Midbrain (tissue), 1 donor: ENCODE measurements around the gene MINDY2.

Experiments
- DNase-seq: peaks from one replicate; lab custom pipeline; 2025; lab: John Stamatoyannopoulos, UW

Gene MINDY2, protein sequence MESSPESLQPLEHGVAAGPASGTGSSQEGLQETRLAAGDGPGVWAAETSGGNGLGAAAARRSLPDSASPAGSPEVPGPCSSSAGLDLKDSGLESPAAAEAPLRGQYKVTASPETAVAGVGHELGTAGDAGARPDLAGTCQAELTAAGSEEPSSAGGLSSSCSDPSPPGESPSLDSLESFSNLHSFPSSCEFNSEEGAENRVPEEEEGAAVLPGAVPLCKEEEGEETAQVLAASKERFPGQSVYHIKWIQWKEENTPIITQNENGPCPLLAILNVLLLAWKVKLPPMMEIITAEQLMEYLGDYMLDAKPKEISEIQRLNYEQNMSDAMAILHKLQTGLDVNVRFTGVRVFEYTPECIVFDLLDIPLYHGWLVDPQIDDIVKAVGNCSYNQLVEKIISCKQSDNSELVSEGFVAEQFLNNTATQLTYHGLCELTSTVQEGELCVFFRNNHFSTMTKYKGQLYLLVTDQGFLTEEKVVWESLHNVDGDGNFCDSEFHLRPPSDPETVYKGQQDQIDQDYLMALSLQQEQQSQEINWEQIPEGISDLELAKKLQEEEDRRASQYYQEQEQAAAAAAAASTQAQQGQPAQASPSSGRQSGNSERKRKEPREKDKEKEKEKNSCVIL

DNA sequence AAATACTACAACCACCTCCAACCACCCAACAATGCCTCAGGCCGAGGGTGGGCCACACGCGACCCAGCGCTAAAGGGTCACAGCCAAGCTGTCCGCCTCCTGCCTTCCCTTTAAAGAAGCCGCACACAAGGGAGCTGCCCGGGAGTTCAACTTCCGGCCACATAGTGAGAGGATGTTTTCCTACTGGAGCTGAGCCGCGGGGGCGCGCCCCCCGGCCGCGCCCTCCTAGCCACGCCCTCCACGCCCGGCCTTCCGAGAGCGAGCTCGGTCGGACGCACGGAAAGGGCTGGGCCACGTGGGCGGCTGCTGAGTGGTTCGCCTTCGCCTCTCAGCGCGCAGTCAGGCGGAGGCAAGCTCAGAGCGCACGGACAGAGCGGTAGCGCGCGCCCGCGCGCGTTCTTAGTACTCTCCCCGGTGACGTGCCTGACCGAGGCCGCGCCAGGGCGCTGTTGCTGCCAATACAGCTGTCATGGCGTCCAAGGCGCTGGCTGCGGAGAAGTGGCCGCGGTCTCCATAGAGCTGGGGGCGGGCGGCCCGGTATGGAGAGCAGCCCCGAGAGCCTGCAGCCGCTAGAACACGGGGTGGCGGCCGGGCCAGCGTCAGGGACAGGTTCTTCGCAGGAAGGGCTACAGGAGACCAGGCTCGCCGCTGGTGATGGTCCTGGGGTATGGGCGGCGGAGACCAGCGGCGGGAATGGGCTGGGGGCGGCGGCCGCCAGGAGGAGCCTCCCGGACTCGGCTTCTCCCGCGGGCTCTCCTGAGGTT is at the start of gene MINDY2:
Gene MINDY2, plus strand, starts transcription at position 446 of the 764 bp plus-strand sequence. Its CDS starts 94 bp downstream, at position 540.
- peak; percentile 99 for DNase-seq

DNA sequence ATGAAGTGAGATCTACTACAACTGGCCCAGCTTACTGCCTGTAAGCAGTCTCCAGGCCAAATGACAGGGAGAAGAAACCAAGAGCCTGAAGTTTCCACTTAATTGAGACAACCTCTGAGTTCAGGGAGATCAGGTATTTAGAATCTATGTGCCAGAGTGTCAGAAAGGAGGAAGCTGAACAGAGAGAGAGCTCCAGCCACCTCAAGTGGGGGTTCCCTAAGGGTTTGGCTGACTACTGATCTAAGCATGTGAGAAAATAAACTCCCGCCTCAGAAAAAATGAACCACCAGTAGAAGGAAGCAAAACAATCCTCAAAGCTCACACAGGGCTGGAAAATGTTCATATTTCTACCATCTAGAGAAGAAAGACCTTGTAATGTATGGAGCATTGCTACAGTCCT is 46.6 kb upstream of the MINDY2 start:
- no peak for DNase-seq

DNA sequence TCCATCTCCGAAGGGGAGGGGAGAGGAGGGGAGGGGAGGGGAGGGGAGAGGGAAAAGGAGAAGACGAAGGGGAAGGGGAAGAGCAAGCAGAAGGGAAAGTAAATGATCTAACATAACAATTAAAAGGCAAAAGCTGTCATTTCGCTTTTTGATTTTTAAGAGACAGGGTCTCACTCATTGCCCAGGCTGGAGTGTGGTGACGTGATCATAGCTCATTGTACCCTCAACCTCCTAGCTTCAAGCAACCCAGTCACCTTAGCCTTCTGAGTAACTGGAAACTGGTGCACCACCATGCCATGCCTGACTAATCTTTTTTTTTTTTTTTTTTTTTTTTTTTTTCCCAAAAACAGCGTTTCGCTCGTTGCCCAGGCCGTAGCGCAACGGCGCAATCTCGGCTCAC is 44.2 kb upstream of the MINDY2 start:
- no peak for DNase-seq

DNA sequence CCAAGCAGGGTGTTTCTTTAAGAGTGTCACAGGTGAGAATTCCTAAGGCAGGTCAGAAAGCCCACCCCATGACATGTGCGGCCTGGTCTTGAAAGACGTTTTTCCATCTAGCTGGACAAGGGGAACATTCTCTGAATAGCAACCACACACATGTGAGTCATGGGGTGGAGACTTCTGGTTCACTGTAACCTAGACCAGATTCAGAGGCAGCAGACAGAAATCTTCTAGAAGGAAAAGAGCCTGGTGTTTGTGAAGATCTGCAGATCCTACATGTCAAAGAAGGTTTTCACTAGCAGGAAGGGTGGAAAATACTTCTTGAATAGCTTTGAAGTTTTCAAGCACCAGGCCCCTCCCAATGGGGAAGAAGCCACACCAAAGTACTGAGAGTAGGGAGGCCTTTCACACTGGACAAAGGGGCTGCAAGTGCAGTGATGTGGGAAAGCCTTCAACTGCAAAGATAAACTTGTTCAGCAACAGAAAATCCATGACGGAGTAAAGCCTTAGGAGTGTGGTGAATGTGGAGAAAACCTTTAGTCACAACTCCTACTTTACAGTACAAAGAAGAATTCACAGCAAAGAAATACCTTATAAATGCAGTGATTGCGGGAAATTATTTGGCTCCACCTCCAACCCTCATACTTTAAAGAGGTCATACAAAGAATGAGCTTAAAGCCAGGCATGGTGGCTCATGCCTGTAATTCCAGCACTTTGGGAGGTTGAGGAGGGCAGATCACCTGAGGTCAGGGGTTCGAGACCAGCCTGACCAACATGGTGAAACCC is 39.2 kb upstream of the MINDY2 start:
- DNase-seq: no peak

DNA sequence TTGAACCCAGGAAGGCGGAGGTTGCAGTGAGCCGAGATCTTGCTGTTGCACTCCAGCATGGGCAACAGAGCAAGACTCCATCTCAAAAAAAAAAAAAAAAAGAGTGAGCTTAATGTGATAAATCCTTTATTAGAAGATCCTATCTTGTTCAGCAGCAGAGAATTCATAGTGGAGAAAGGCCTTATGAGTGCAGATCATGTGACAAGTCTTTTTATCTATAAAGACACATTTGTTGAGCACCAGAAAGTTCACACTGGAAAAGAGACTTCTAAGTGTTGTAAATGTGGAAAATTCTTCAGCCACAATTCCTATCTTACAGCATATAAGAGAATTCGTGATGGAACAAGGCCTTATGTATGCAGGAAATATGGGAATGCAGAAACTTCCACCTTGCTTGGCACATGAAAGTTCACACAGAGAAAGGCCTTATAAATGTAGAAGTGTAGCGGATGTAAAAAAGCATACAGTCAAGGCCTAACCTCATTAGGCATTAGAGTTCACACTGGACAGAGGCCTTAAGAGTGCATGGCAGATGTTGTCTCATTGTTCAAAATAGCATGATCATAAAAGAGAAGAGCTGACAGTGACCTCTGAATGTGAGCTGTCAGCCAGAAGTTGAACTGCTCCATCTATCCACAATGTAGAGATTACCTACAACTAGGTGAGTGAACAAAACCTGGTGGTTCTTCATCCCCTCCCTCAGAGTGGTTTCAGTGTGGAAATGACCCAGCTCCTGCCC is 38.3 kb upstream of the MINDY2 start:
- no peak for DNase-seq

DNA sequence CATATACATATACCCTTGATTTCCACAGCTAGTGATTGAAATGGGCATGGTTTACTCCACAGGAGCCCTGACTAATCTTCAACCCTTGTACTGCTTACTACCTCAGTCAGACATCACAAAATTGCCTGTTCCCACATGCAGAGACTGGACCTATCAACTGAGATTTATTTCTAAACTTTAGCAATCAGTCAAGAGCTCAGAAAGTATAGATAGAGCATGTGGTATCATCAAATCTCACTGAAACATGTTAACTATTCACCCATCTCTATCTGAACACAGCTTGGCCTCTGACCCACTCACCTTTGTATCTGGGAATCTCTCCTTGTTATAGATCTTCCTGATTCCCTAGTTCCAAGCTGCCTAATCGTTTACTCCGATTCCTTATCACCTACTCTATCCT is 36.2 kb upstream of the MINDY2 start:
- DNase-seq: no peak

DNA sequence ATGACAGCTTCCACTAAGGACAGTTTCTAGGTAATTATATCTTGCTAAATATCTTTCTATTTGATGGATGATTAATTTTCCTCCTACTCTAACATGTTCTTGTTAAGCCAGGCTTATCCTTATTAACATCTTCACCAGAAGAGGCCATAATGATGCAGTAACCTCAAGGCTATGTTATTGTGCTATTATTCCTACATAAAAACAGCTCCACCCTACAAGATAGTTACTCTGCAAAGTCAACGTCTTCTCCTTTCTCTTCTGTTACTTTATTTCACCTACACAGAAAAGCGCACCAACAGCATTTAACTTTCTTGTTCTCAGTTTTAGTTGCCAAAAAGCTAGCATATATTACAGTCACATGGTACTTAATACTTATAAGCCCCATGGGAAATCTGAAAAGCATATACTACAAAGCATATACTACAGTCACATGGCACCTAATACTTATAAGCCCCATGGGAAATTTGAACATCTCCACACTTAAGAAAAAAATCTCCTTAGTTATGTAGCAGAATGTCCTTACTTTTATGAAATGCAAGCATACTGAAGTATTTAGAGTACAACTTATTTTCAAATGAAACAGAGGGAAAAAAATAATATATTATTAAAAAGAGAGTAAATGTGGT is 35.0 kb upstream of the MINDY2 start:
- DNase-seq: no peak

DNA sequence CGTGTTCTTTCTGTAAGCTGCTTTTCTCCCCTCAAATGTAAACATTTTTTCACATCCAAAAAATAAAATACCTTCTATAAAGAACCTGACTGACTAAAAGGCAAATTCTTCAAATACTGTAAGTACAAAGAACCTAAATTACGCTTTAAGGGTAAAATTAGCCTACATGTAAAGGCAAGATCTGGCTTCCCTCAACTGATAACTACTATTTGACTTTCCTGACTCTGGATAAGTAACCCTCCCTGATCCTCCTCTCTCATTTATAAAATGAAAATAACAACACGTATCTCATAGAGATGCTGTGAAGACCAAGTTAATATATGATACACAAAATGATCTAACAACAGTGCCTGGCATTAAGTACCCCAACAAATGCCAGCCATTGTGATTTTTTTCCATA is 33.8 kb upstream of the MINDY2 start:
- DNase-seq: no peak

DNA sequence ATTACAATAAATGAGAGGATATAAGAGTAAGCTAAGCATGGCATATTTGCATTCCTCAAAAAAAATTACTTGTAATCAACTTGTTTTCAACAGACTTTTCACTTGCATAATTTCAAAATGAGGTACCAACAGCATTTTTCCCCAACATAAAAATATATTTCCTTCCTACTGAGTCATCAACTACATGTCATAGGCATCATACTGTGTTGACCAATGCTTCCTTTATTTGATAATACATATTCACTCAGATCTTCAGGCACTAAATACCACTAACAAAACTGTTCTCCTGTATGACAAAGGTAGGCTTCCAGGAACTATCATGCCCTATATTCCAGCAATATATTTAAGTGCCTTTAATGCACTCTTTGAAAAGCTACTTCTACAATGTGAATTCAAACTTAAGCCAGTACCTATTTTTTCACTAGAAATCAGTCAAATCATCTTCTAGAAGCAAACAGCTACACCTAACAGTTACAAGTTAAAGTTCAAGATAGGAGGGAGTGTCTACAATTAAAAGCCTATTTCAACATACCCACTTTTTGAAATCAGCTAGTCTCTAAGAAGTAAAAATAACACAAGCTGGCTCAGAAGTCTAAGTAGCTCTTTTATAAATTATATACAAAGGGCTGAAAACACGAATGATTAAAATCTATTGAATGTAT is 32.9 kb upstream of the MINDY2 start:
- no peak for DNase-seq

DNA sequence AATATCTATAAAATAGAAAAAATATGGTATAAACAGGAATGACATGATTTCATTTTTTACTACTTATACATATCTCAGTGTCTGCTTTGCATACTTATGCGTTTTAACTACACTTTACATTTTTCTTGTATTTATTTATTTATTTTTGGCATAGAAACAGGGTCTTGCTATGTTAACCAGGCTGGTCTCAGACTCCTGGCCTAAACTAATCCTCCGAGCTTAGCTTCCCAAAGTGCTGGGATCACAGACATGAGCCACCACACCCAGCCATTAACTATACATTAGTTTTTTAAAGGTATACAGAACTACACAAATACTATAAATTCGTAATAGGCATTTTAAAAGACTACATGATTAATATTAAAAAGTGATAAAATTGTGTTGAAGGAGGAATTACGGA is 30.7 kb upstream of the MINDY2 start:
- no peak for DNase-seq

DNA sequence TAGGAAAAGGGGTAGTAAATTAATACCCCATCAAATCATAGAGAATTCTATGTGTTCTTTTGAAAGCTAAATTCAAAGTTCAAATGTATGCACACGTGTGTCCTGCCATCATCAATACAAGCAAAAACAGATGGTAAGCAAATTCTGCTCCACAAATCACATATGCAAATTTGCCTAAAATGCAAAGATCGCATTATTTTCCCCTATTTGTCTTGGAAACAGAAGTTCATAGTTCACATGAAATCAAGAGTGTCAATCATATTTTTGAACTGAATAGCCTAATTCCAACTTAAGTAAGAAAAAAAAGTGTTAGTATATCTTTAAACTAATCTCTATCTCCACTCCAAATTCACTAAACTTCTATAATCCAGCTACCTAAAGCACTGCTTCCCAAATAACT is 30.1 kb upstream of the MINDY2 start:
- no peak for DNase-seq

DNA sequence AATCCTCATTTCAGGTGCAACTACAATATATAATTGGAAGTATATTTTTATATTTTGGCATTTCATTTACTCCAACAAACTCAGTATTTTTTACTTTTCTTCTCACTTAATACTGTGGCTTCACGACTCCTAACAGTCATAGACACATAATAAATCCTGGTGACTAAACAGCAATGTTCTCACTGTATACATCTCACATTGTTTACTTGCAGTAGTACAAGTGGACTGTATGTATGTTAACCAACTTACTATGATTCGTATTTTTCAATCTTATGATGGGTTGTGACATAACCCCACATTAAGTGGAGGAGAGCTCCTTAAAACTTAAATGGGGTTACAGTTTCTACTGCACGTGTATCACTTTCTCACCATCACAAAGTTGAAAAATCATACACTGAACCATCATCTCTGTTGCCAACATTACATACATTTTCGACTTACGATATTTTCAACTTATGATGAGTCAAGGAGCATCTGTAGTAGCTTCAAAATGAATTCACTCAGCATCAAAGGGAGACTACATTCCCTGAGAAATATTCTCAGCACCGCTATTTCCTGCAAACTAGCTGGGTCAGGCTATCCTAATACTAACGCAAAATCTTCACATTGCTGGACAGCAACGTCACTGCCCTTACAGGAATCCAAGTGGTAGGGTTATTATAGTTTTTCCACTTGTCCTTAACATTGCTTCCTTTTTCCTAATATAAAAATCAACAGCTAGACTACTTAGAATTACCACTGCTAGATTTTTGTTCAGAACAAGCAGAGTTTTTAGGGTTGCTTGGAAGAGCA is 28.9 kb upstream of the MINDY2 start:
- DNase-seq: no peak

DNA sequence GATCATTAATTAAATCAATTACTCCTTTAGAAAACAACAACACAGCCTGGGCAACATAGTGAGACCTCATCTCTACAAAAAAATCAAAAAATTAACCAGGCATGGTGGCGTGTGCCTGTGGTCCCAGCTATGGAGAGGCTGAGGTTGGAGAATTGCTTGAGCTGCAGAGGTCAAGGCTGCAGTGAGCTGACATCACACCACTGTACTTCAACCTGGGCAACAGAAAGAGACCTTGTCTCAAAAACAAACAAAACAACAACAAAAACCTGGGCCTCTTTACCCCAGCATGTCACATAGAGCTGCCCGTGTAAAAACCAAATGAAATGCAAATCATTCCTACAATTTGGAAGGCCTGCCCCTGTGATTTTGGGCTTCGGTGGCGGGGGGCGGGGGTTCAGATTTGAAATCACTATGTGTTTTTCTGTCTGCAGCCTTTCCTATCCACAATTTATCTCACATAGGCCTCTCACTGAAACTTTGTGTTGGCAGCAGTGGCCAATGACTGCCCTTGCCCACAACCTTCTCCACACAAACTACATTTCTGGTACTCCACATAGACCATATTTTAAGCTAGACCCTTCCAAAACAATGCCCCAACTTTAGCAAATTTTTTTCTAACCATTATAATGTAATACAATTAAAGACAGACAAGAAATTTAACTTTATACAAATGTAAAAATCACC is 28.1 kb upstream of the MINDY2 start:
- no peak for DNase-seq

DNA sequence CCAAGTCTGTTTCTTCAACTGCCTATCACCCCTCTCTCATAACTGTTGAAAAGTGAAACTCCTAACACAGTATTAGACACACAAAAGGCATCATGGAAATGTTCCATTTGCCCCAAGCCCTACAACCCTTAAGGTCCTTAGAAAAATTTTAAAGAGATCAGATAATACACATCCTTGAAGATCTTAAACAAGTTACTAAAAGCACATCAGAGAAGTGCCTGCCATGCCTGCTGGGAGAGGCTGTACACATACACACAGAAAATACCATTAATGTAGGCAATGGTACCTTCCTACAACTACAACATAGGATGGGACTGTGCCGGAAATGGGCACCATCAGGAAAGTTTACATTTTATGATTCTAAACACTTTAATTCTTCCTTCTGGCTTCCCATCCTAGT is 24.9 kb upstream of the MINDY2 start:
- DNase-seq: no peak

DNA sequence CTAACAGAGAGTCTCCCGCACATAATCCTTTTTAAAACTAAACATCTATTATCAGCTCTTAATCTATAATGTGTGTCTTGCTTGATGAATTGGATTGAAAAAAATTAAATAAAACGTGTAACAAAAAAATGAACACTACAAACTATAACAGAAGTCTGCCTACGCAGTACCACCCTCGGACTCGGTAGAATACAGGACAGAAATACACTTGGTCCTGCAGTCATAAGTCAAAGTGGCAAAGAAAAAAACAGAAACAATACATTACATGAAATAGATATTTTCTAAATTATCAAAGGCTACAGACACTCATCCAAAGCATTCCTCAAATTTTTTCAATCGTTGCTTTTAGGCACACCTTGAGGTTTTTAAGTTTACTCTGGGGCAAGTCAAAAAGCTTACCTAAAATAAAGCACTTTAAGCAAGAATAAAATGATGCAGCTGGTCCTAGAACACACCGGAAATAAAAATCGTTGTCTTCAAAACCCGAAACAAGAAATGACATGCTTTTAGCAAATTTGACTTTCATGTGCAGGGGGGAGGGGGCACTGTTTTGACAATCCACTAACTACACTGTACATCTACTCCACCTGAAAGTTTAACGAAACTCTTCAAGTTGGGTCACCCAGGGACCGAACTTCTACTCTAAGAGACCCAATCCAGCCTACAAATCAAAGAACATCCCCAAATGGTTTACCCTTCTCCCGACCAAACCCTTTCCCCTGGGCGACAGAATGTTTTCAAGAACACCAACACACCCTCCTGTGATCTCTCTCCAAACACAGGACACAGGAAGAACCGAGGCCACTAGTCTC is 22.9 kb upstream of the MINDY2 start:
- peak; percentile 36 for DNase-seq

DNA sequence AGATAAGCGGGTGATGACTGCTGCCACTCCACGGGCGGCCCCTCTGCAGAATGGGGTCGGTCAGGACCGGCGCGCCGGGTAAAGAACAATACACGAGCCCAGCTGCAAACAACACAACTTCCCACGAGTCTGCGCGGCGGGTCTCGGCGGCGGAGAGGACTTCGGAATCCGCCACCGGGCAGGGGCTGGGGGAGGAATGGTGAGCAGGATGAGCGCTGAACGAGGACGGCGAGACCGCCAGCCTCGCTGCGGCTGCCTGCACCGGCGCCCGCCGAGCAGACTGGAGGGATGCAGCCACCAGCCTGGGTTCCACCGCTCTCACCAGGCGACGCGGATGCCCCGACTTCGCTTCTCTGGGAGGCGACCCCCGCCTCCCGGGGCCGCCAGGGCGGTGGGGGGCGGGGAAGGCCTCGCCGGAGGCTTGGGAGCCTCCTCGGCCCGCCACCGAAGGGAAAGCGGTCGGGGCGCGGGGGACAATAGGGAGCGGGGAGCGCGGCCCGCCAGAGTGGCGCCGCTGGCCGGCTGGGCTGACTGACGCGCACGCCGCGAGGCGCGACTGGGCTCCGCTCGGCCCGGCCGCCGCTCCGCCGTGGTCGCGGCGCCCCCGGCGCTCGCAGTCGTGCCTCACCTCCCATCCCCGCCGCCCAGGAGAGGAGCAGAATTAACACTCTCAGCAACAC is 22.1 kb upstream of the MINDY2 start:
- peak; percentile 57 for DNase-seq

DNA sequence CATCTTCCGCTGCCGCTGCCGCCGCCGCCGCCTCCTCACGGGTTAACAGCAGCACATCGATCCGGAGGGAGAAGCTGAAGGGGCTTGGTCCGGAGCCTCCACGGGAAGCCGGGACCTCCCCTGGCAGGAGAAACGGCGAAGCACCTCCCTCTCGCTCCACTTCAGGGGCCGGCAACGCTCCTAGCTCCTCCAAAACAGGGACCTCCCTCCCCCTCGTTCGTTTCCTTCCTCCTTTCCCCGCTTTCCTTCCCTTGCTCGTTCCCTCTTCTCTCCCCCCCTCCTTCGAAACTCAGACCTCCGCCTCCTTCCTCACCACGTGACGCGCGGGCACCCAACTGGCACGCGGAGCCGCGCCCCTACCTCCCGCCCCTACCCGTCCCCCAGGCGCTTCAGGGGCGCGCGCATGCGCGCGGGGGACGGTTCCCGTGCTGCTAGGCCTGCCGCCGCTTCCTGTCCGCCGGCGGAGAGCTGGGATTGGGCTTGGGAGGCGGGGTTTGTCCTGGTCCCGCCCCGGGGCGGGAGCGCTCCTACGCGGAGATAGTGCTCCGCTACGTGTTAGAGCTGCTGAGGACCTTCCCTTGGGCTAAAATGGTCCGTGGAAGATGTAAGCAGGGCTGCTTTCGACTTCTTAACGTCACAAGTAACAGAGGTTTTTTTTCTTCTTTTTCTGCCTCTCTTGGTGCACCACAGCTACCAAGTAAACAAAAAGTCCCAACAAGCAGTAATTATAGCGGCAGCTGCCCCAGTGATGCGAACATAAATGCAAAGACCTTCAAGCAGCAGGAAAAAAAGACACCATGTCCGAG is 21.4 kb upstream of the MINDY2 start, which contains the start of gene ADAM10:
Gene ADAM10, minus strand, starts transcription at position 176 of the 806 bp plus-strand sequence. Its CDS starts 173 bp downstream, at position 3.
- DNase-seq: peak; percentile 99
